HG03520 (cell line): ENCODE results near the gene SUN1.
"Not testable (repeated sequence)": the region's sequence is repeated elsewhere in the genome, so short reads cannot be mapped to it uniquely, and the experiment has no call there.

Experiments used
- ATAC-seq: cut with Tn5 transposase; IDR thresholded peaks from one replicate; pipeline ENCODE4 v1.9.1; 2021; ENCODE audit warnings: mild to moderate bottlenecking, moderate library complexity; ENCODE audit not compliant: unreplicated experiment

SUN1 gene

GRCh38 chr7:833601-834258, 1.5 kb downstream of the SUN1 start:
- no peak for ATAC-seq

GRCh38 chr7:834277-834676, 2.0 kb downstream of the SUN1 start:
- ATAC-seq, result no peak

GRCh38 chr7:835021-835420, 2.7 kb downstream of the SUN1 start:
- ATAC-seq, result no peak

GRCh38 chr7:835485-836401, 3.5 kb downstream of the SUN1 start:
- ATAC-seq, result no peak

GRCh38 chr7:836429-836828, 4.2 kb downstream of the SUN1 start:
- no peak for ATAC-seq

GRCh38 chr7:837001-837400, 4.7 kb downstream of the SUN1 start:
- ATAC-seq, result no peak

- no peak for ATAC-seq
These were observed 7.8 kb downstream of the SUN1 start for GRCh38 chr7:840001-840600.

GRCh38 chr7:841943-842342, 9.7 kb downstream of the SUN1 start:
- ATAC-seq, result no peak

GRCh38 chr7:842431-843031, 10.3 kb downstream of the SUN1 start:
- ATAC-seq, result no peak

- ATAC-seq, result no peak
These were observed 11.0 kb downstream of the SUN1 start for GRCh38 chr7:843230-843629.

GRCh38 chr7:844043-844442, 11.8 kb downstream of the SUN1 start:
- ATAC-seq, result no peak

GRCh38 chr7:844514-844913, 12.2 kb downstream of the SUN1 start:
- no peak for ATAC-seq

- ATAC-seq, result no peak
These were observed 12.8 kb downstream of the SUN1 start for GRCh38 chr7:845091-845490.

- ATAC-seq, result no peak
These were observed 13.5 kb downstream of the SUN1 start for GRCh38 chr7:845731-846130.

GRCh38 chr7:846958-847650, 14.8 kb downstream of the SUN1 start:
- ATAC-seq, result not testable (repeated sequence)

- not testable (repeated sequence) for ATAC-seq
These were observed 15.5 kb downstream of the SUN1 start for GRCh38 chr7:847728-848127.

GRCh38 chr7:849145-849544, 16.9 kb downstream of the SUN1 start:
- no peak for ATAC-seq

GRCh38 chr7:849781-850180, 17.5 kb downstream of the SUN1 start:
- no peak for ATAC-seq

GRCh38 chr7:851204-851603, 18.9 kb downstream of the SUN1 start:
- ATAC-seq, result no peak

GRCh38 chr7:853366-854117, 21.3 kb downstream of the SUN1 start:
- no peak for ATAC-seq
